Colon (tissue), 2 donors: Measurements from ENCODE around the gene KCNJ14.

Experiments used
- FAIRE-seq: peaks from 2 replicates; lab custom pipeline; 2012; peaks lifted over from hg19 to GRCh38; lab: Jason Lieb, UNC
- donor health status: control.
- donor health status: control.

Gene KCNJ14

DNA sequence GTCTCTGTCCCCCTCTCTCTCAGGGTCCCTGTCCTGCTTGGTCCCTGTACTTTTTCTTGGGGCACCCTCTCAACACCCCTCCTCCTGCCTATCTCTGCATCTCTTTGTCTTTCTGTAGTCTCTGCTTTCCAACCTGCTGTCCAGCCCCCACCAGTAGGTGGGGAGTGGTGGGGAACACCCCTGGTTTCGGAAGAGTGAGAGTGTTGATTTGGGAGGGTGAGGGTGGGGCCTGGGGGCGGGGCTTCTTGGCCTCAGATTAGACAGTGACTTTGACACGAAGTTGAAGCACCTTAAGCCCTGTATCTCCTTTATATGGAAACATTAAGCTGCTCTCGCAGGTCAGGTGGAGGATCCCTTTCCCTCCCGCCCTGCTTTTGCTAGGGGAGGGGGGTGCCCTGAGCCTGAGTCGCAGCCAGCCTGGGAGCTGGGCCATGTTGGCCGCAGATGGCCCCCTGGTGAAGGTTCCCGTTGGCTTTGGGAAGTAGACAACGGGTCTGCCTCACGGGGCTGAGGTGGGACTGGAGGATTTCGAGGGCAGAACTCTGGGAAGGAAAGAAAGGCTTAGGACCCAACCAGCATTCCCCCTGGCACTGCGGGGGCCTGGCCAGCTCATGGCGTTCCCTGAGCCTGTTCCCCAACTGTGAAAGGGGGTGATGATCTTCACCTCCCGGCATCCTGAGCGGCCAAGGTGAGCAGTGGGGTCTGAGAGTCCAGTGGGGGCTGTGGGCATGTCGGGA, at the start of gene KCNJ14:
Gene KCNJ14, plus strand, starts transcription at position 404 of the 737 bp plus-strand sequence. CDS start 6,151 bp downstream, outside the sequence.
- no peak for FAIRE-seq

DNA sequence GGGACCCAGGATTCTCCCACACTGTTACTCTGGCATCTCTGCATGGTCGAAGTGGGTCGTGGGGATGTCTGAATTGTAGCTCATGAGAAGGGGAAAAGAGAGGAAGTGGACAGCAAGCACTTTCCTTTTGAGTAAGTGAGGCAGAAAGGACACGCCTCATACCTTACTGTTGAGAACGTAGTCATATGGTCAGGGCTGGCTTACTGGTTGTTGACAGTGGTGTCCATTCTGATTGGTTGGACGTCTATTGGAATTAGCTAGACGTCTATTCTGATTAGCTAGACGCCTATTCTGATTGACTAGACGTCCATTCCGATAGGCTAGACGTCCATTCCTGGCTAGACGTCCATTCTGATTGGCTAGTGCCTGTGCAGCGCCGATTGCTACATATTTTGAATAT, 49.5 kb upstream of the KCNJ14 start:
- no peak for FAIRE-seq

DNA sequence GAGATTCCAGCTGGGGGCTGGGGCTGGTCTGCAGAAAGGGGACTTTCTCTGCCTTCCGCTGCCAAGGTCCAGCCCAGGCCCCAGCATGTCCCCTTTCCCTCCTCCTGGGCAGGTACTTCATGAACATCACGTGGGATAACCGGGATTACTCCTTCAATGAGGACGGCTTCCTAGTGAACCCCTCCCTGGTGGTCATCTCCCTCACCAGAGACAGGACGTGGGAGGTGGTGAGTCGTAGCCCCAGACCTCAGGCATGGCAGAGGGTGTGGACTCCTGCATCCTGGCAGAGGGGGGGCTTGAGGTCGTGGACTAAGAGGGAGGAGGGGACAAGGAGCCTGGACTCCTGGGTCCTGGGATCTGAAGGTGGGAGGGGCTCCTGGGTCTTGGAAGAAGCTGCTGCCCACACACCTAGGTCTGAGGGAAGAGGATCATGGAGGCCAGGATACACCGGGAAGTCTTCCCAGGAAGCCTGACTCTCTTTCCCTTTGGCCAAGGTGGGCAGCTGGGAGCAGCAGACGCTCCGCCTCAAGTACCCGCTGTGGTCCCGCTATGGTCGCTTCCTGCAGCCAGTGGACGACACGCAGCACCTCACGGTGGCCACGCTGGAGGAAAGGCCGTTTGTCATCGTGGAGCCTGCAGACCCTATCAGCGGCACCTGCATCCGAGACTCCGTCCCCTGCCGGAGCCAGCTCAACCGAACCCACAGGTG, 41.3 kb upstream of the KCNJ14 start:
- no peak for FAIRE-seq

DNA sequence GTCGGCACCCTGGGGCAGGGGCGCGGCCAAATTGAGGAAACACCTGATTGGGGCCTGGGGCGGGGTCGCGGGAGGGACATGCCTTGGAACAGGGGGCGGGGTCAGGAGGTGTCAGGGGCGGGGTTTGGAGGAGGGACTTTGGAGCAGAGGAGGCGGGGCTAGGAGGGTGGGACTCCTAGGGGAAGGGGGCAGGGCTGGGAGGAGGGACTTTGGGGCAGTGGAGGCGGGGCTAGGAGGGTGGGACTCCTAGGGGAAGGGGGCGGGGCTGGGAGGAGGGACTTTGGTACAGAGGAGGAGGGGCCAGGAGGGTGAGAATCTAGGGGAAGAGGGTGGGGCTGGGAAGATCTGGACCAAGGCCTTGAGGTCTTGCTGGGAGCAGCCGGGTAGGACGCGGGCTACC, 40.0 kb upstream of the KCNJ14 start:
- no peak for FAIRE-seq

DNA sequence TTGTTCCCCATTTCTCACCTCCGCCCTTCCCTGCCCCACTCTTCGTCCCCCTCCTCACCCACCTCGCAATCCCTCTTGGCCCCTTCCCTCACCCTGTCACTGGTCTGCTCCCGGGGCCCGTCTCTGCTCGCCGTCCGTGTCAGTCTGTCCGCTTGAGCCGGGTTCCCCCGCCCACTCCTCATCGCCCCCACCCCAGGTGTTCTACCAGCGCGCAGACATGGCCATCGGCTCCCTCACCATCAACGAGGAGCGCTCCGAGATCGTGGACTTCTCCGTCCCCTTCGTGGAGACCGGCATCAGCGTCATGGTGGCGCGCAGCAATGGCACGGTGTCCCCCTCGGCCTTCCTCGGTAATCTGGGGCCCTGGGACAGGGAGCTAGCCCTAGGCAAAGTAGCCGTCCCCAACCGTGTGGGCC, 39.6 kb upstream of the KCNJ14 start:
- FAIRE-seq = no peak

DNA sequence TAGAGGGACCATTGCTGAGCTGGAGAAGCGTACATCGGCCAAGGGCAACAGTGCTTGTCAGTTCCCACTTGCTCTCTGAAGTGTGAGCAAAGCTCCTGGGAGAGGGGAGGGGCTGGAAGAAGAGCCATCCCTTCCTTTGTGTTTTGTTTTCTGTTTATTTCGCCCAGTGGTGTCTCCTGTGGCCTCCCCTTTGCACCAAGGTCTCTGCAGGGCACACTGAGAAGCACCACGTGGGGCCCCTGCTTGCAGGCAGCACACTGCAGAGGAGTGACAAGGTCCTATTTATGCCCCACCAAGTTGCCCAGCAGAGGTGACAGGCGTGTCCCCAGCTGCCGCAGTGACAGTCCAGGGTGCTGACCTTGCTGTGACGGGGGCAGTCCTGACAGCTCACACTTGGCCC, 38.0 kb upstream of the KCNJ14 start:
- FAIRE-seq = no peak

DNA sequence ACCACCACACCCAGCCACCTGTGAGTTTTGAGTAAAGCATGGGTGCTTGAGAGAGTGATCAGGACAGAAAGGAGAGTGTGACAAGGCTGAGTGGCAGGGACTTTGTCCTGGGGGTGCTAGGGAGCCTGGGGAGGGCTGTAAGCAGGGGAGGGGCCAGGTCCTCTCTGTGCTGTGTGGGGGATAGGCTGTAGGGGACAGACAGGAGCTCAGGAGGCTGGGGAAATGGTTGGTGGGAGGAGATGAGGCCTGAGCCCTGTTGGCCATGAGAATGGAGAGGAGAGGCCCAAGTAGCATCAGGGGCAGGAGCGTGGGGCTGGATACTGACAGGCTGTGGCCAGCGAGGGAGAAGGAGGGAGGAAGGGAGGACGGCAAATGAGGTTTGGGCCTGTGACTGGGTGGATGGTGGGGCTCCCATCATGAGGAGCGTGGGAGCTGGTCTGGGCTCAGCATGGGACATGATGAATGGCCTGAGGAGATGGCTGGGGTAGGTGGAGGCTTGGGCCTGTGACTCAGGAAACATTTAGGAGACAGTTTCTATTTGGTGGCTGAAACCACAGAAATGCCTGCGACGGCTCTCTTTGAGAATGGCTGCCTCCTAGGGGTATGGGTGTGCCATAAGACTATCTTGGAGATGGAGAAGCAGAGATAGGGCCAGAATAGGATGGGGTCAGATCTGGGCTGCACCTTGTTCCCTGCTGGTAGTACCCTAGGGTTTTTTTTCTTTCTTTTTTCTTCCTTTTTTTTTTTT, 36.9 kb upstream of the KCNJ14 start:
- no peak for FAIRE-seq

DNA sequence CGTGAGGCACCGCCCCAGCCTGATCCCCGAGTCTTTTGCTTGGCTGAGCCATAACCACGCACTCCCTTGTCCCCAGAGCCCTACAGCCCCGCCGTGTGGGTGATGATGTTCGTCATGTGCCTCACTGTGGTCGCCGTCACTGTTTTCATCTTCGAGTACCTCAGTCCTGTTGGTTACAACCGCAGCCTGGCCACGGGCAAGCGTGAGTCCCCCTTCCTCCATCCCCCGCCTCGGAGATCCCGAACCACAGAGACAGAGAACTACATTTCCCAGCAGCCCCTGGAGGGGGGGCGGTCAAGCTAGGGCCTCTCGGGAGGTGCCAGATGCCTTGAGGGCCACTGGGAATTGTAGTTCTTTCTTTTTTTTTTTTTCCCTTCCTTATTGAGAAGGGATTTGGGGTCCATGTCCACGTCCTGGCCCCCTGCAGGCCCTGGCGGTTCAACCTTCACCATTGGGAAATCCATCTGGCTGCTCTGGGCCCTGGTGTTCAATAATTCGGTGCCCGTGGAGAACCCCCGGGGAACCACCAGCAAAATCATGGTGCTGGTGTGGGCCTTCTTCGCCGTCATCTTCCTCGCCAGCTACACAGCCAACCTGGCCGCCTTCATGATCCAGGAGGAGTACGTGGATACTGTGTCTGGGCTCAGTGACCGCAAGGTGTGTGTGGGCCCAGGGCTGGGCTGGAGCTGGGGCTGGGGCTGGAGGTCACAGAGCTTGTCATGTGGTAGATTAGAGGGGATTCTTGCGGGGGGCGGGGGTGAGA, 36.0 kb upstream of the KCNJ14 start:
- FAIRE-seq = no peak

DNA sequence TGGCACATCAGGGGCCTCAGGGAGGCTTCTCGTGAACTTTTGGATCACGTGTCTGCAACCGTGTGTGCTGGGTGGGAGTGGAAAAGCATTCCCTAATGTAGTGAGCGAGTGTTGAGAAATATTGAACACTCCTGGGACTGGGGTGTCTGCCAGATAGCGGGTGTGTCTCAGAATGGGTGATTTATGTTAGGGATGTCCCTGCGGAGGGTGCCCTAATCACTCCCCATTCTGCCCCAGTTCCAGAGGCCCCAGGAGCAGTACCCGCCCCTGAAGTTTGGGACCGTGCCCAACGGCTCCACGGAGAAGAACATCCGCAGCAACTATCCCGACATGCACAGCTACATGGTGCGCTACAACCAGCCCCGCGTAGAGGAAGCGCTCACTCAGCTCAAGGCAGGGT, 33.8 kb upstream of the KCNJ14 start:
- FAIRE-seq = no peak

DNA sequence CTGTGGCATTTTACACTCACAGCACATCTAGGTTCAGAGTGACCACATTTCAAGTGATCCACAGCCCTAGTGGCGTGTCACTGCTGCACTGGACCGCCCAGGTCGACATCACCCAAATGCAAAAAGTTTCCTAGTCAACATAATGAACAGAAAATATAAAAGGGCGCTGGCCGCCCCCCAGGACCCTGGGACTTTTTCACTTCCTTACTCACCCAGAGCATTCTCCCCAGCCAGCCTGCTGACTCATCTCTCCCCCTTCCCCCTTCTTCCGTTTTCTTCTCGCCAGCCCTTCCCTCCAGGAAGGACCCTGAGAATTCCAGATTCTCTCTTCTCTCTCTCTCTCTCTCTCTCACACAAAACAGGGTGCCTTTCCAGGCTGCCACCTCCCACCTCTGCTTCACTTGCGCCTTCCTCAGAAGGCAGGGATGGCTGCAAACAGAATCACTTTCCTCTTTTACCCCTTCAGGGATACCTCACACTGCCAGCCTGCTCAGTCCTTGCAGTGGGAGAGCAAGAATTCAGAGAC, 30.6 kb upstream of the KCNJ14 start:
- FAIRE-seq = no peak

DNA sequence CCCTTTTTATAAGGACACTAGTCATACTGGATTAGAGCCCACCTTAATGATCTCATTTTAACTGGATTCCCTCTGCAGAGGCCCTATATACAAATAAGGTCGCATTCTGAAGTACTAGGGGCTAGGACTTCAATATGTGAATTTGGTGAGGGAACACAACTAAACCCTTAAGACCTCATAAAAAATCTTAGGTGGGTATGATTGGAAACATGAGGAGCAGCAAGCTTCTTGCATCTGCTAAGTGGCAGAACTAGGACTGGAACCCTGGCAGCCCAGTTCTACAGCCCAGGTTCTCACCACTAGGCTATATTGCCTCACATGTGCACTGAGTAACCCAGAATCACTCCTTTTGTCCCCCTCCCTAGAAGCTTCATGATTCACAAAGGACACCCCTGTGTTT, 26.7 kb upstream of the KCNJ14 start:
- no peak for FAIRE-seq

DNA sequence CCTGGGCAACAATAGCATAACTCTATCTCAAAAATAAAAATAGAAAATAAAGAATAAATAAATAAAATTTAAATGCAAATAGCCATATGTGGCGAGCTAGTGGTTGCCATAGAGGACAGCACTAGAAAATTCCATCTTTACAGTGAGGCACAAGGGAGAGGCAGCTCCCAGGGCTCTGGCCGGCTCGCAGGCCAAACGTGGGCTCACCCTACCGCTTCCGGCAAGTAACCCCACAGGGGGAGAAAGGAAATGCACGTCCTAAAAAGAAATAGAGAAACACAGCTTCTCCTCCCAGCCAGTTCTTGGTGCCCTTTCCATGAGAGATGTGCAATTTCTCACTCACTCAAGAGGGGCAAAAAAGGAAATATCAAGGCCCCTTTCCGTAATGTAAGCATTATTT, 22.0 kb upstream of the KCNJ14 start:
- no peak for FAIRE-seq

DNA sequence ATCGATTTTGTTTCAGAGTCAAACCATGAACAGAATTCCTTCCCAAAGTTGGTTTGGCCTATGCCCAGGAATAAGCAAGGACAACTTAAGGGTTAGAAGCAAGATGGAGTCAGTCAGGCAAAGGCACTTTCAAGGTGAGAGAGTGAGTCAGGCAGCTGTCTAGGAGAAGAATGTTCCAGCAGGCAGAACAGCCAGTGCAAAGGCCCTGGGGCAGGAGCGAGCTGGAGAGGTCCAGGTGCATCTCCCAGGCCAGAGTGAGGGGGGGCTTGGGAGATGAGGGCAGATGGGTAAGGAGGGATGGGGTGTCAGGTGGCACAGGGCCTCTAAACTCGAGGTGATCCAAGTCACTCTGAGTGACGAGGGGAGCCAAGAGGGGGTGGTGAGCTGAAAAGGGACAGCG, 18.8 kb upstream of the KCNJ14 start:
- no peak for FAIRE-seq

DNA sequence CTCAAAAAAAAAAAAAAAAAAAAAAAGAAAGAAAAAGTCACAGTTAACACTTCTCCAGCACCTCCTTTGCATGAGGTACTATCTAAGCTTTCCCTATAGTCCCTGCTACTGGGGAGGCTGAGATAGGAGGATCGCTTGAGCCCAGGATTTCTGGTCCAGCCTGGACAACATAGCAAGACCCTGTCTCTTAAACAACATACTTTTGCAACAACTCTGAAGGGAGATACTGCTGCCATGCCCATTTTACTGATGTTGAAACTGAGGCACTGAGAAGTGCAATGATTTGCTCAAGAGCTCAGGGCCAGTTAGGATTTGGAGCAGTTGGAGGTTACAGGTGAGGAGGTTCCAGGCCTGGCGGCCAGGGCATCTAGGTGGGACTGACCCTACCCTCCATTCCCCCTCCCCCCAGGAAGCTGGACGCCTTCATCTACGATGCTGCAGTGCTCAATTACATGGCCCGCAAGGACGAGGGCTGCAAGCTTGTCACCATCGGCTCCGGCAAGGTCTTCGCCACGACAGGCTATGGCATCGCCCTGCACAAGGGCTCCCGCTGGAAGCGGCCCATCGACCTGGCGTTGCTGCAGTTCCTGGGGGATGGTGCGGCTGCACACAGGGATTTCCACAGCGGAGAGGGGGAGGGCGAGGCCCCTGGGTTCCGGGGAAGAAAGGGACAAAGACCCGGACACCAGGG, 13.9 kb upstream of the KCNJ14 start:
- no peak for FAIRE-seq

DNA sequence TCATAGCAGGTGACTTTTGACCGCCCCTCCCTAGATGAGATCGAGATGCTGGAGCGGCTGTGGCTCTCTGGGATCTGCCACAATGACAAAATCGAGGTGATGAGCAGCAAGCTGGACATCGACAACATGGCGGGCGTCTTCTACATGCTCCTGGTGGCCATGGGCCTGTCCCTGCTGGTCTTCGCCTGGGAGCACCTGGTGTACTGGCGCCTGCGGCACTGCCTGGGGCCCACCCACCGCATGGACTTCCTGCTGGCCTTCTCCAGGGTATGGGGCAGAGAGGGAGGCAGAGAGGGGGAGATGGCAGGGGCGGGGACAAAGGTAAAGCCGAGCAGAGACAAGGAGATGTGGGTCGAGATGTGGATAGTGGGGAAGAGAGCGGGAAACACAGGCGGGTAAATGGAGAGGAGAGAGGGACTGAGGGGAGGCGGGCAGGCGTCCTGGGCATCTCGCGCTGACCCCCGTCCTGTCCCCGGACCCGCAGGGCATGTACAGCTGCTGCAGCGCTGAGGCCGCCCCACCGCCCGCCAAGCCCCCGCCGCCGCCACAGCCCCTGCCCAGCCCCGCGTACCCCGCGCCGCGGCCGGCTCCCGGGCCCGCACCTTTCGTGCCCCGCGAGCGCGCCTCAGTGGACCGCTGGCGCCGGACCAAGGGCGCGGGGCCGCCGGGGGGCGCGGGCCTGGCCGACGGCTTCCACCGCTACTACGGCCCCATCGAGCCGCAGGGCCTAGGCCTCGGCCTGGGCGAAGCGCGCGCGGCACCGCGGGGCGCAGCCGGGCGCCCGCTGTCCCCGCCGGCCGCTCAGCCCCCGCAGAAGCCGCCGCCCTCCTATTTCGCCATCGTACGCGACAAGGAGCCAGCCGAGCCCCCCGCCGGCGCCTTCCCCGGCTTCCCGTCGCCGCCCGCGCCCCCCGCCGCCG, 13.0 kb upstream of the KCNJ14 start:
- FAIRE-seq = no peak

DNA sequence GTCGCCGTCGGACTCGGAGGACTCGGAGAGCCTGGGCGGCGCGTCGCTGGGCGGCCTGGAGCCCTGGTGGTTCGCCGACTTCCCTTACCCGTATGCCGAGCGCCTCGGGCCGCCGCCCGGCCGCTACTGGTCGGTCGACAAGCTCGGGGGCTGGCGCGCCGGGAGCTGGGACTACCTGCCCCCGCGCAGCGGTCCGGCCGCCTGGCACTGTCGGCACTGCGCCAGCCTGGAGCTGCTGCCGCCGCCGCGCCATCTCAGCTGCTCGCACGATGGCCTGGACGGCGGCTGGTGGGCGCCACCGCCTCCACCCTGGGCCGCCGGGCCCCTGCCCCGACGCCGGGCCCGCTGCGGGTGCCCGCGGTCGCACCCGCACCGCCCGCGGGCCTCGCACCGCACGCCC, 12.1 kb upstream of the KCNJ14 start:
- FAIRE-seq = no peak

DNA sequence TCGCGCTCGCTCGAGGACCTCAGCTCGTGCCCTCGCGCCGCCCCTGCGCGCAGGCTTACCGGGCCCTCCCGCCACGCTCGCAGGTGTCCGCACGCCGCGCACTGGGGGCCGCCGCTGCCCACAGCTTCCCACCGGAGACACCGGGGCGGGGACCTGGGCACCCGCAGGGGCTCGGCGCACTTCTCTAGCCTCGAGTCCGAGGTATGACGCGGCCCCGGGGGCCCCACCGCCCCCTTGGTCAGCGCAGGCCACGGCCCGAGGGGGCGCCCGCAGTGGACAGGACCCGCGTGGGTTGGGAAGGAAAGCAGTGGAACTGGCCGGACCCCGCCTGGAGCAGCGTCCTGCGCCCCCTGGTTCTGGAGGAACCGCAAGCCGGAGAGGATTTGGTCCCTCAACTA, 11.6 kb upstream of the KCNJ14 start:
- no peak for FAIRE-seq

DNA sequence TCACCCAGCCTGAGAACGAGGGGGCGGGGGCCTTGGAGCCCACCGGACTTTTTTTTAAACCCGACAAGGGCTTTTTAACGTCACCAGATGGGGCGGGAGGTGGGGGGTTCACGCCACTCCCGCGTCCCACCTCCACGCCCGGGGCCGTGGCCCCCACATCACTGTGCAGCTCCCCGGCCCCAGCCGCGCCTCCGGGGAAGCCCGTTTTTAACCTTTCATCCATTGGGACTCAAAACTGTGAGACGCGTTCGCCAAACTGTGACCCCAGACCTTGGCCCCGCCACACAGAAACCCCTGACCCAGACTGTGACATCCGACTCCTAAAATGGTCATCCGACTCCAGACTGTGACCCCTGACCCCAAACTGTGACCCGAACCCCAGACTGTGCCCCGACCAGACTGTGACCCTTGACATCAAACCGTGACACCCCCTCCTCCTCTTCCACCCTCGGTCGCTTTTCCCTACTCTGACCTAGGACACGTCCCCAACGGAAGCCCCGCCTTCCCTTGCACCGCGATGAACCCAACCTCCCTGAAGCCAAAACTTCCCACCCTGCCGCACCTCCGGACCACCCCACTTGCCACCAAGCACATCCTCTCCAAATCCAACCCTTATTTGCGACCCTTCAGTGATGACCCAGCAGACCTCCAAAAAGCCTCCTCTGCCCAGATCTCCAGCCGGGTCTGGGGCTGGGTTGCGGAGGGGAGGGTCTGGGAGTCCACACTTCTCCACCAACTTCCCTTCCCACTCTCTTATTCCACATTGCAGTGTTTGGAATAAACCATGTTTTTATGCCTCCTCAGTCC, 11.0 kb upstream of the KCNJ14 start:
- FAIRE-seq = no peak

DNA sequence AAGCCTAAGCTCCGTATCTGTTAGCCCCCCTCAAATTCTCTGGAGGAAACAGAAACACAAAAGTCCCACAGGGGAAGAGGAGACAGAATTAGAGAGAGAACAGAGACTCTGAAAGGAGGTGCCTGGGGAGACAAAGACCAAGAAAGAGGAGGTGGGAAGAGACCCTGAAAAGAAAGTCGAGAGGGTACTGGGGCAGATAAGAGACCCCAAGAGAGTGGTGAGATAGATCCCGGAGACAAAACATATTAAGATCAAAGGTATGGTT, 10.5 kb upstream of the KCNJ14 start:
- no peak for FAIRE-seq

DNA sequence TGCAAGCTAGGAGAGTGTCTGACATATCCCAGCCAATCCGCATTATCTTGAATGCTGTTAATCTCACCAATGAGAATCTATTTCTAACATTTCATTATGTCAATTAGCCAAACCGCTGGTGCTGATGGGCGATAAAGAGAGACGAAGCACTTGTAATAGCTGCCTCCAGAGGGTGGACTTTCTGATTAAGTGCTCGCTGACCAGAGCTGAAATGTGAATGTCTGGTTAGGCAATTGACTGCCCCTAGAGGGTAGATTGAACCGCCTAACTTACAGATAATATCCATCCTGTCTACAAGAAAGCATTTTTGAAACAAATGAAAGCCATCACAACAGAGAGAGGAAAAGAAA, 10.1 kb upstream of the KCNJ14 start:
- no peak for FAIRE-seq
